ENCODE data around the gene MLN. TPM values are rescaled to one million over a fixed set of nuclear protein-coding genes. Genes with fewer than 3 reads are reported as not detected.

Gene MLN
- polyA plus RNA-seq, 1 donor from 2014 or later: not detected

GRCh38 chr6:33808641-33809180, 4.9 kb upstream of the MLN start:
- Histone ChIP-seq H4K20me1 (ENCODE audit: insufficient read depth) (no peaks in the 10 kb centered on the region), H3K36me3 (ENCODE audit: insufficient read depth, low read length) (no peaks in the 10 kb centered on the region), H3K27me3 (ENCODE audit: insufficient read depth, low read depth, low read length) (peaks cover 3% of the 10 kb centered on the region), H3K9me3 (ENCODE audit: low read length) (no peaks in the 10 kb centered on the region), H2AFZ (ENCODE audit: low read depth, low read length) (no peak overlapping the region), H3K79me2 (replicated peaks; ENCODE audit: insufficient read depth, low read length) (no peaks in the 10 kb centered on the region), H3K27ac (ENCODE audit: low read length) (no peak overlapping the region), H3K4me3 (ENCODE audit: low read length) (no peak overlapping the region), H3K4me2 (ENCODE audit: low read length) (no peak overlapping the region), H3F3A (ENCODE audit: insufficient read depth, low read length, poor library complexity, severe bottlenecking) (no peaks in the 10 kb centered on the region), H3K9ac (ENCODE audit: low read length) (no peak overlapping the region), H3K9me2 (ENCODE audit: insufficient read depth, low read length) (no peaks in the 10 kb centered on the region)
- TF ChIP-seq EP300 (conservative IDR thresholded peaks at IDR 0.05; ENCODE audit: poor library complexity, severe bottlenecking) (no peak), REST (IDR thresholded peaks at IDR 0.05; ENCODE audit: borderline replicate concordance) (no peak), POLR2AphosphoS5 (IDR thresholded peaks at IDR 0.05) (no peak), EZH2 (IDR thresholded peaks at IDR 0.05; ENCODE audit: borderline replicate concordance, insufficient read depth, low read length, poor library complexity, severe bottlenecking) (no peak), RAD21 (conservative IDR thresholded peaks at IDR 0.05) (no peak), SMC3 (conservative IDR thresholded peaks at IDR 0.05; ENCODE audit: poor library complexity) (no peak), TAF1 (IDR thresholded peaks at IDR 0.05; ENCODE audit: low read depth) (no peak), CTCF (IDR thresholded peaks at IDR 0.05; ENCODE audit: poor library complexity, severe bottlenecking) (no peak), MXI1 (conservative IDR thresholded peaks at IDR 0.05; ENCODE audit: poor library complexity, severe bottlenecking) (no peak)

GRCh38 chr6:33807606-33808005, 3.8 kb upstream of the MLN start:
- no peak overlapping the region for H3K4me2 ChIP-seq (ENCODE audit: low read length)
- peaks cover 3% of the 10 kb centered on the region for H3K27me3 ChIP-seq (ENCODE audit: insufficient read depth, low read depth, low read length)
- TF ChIP-seq CTCF (IDR thresholded peaks at IDR 0.05; ENCODE audit: poor library complexity, severe bottlenecking) (no peak), SMC3 (conservative IDR thresholded peaks at IDR 0.05; ENCODE audit: poor library complexity) (no peak), RAD21 (conservative IDR thresholded peaks at IDR 0.05) (no peak), EZH2 (IDR thresholded peaks at IDR 0.05; ENCODE audit: borderline replicate concordance, insufficient read depth, low read length, poor library complexity, severe bottlenecking) (no peak), POLR2AphosphoS5 (IDR thresholded peaks at IDR 0.05) (no peak), EP300 (conservative IDR thresholded peaks at IDR 0.05; ENCODE audit: poor library complexity, severe bottlenecking) (no peak), TAF1 (IDR thresholded peaks at IDR 0.05; ENCODE audit: low read depth) (no peak), REST (IDR thresholded peaks at IDR 0.05; ENCODE audit: borderline replicate concordance) (no peak), MXI1 (conservative IDR thresholded peaks at IDR 0.05; ENCODE audit: poor library complexity, severe bottlenecking) (no peak)

More at GRCh38 chr6:33807606-33808005, 3.8 kb upstream of the MLN start:
- Histone ChIP-seq H4K20me1 (ENCODE audit: insufficient read depth) (no peaks in the 10 kb centered on the region), H3K36me3 (ENCODE audit: insufficient read depth, low read length) (no peaks in the 10 kb centered on the region), H3K27ac (ENCODE audit: low read length) (no peak overlapping the region), H3K79me2 (replicated peaks; ENCODE audit: insufficient read depth, low read length) (no peaks in the 10 kb centered on the region), H3K9me2 (ENCODE audit: insufficient read depth, low read length) (no peaks in the 10 kb centered on the region), H3K9me3 (ENCODE audit: low read length) (no peaks in the 10 kb centered on the region), H3F3A (ENCODE audit: insufficient read depth, low read length, poor library complexity, severe bottlenecking) (no peaks in the 10 kb centered on the region), H3K4me3 (ENCODE audit: low read length) (no peak overlapping the region), H2AFZ (ENCODE audit: low read depth, low read length) (no peak overlapping the region), H3K9ac (ENCODE audit: low read length) (no peak overlapping the region)

Data from neural cell (in vitro differentiated cells).